Fibroblast of mammary gland (primary cell): ENCODE measurements around the gene PRR23B.

ENCODE experiments used
- DNase-seq: peaks from one replicate; pipeline ENCODE4 v3.0.0-alpha.2; 2010; ENCODE audit warnings: low read depth
- H3K4me3 ChIP-seq: 2 replicates; pipeline ENCODE4 v1.5.1; 2011; ENCODE audit warnings: low read depth, mild to moderate bottlenecking, low read length, moderate library complexity; ENCODE audit not compliant: control insufficient read depth
- TF ChIP-seq, protein P1 (sequence below): conservative IDR thresholded peaks from 2 replicates; pipeline ENCODE4 v1.5.1; 2011; ENCODE audit warnings: low read depth, low read length, inconsistent platforms; ENCODE audit not compliant: control insufficient read depth, insufficient read depth

PRR23B gene

DNA sequence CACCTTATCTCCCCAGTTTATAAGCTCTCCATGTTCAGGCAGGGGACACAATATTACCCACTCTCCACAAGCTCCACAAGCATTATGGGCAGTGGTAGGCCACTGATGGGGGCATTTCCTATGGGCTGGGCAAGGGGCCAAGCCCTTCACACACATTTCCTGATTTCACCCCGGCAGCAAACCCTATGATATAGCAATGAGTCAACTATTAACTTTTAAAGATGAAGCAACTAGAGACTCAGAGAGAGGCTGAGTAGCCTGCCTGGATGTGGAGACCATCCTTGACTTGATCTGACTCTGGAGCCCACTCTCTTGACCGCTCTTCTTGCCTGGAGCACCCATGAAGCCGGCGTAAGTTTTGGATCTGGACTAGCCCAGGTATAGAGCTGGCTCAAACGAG lies 46.3 kb downstream of the PRR23B start:
- peak; percentile 54 for DNase-seq
- H3K4me3 ChIP-seq = no peak overlapping the region
- TF ChIP-seq, protein P1, sequence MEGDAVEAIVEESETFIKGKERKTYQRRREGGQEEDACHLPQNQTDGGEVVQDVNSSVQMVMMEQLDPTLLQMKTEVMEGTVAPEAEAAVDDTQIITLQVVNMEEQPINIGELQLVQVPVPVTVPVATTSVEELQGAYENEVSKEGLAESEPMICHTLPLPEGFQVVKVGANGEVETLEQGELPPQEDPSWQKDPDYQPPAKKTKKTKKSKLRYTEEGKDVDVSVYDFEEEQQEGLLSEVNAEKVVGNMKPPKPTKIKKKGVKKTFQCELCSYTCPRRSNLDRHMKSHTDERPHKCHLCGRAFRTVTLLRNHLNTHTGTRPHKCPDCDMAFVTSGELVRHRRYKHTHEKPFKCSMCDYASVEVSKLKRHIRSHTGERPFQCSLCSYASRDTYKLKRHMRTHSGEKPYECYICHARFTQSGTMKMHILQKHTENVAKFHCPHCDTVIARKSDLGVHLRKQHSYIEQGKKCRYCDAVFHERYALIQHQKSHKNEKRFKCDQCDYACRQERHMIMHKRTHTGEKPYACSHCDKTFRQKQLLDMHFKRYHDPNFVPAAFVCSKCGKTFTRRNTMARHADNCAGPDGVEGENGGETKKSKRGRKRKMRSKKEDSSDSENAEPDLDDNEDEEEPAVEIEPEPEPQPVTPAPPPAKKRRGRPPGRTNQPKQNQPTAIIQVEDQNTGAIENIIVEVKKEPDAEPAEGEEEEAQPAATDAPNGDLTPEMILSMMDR = no peak

DNA sequence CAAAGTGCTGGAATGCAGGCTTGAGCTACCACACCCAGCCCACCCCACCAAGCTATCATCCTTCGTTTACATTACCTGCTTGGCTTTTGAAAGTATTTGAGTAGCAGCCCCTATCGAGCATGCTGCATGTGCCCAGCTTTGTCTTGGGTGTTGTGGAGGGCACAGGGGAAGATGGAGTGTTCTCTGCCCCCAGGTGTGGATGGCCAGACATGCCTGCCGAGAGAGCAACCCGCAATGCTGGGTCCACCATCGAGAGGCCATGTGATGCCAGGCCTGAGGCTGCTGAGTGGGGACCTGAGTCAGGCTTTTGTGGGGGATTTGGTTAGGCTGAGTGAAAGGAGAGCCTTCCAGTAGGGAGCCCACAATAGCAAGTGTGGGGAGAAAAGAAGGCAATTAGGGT lies 47.8 kb downstream of the PRR23B start:
- TF ChIP-seq, protein P1 = no peak
- no peak overlapping the region for H3K4me3 ChIP-seq
- DNase-seq = no peak

DNA sequence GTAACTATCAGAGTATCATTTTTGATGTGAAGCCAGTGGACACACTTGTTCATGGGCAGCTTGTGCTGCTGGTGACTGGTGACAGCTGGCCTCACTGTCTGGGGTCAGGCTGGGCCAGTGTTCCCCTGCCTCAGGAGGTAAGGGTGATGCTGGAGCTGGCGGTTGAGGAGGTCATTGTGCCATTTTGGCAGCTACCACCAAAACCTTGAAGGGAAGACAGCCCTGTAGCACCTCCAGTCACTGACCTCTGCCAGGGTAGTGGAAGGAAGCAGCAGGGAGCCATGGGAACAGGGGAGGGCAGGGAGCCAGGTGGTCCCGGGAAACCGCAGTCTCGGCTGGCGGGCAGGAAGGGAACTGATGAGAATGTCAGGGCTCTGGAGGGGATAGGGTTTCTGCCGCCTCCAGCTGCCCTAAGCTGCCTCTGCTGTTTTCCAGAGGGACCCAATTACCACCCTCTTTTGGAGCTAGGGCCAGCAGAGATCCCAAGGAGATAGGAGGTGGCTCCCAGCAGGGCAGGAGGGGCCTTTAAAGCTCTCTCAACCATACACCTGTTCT lies 48.9 kb downstream of the PRR23B start:
- H3K4me3 ChIP-seq = no peak overlapping the region
- TF ChIP-seq, protein P1 = no peak
- no peak for DNase-seq
